Brain microvascular endothelial cell (primary cell): ENCODE data around the gene SNX10.

ENCODE experiments used
- DNase-seq: peaks from one replicate; pipeline ENCODE4 v3.0.0-alpha.2; 2020
- H3K27ac ChIP-seq: fragments of 250-450 bp; sonication (Bioruptor Pico); 2 replicates; pipeline ENCODE4 v1.5.1; 2020; ENCODE audit warnings: mild to moderate bottlenecking, moderate library complexity
- H3K27me3 ChIP-seq: fragments of 250-450 bp; sonication (Bioruptor Pico); replicated peaks from 2 replicates; pipeline ENCODE4 v1.5.1; 2020; ENCODE audit warnings: mild to moderate bottlenecking
- H3K36me3 ChIP-seq: fragments of 250-450 bp; sonication (Bioruptor Pico); replicated peaks from 2 replicates; pipeline ENCODE4 v1.5.1; 2020; ENCODE audit warnings: mild to moderate bottlenecking
- H3K4me3 ChIP-seq: 2 replicates; pipeline ENCODE4 v1.5.1; 2011; ENCODE audit warnings: low read depth, mild to moderate bottlenecking, control low read depth, low read length, moderate library complexity
- CTCF ChIP-seq: IDR thresholded peaks from 2 replicates; pipeline ENCODE4 v1.5.1; 2011; ENCODE audit warnings: low read depth, mild to moderate bottlenecking, moderate library complexity, low read length, control low read depth, inconsistent platforms; ENCODE audit errors: missing control alignments
- in situ Hi-C: cut with HindIII; loops from 2 replicates; pipeline ENCODE4 v1.10.0; 2017; ENCODE audit warnings: low sequenced_read_pairs, low pct_ligation_motif_present

SNX10 gene

DNA sequence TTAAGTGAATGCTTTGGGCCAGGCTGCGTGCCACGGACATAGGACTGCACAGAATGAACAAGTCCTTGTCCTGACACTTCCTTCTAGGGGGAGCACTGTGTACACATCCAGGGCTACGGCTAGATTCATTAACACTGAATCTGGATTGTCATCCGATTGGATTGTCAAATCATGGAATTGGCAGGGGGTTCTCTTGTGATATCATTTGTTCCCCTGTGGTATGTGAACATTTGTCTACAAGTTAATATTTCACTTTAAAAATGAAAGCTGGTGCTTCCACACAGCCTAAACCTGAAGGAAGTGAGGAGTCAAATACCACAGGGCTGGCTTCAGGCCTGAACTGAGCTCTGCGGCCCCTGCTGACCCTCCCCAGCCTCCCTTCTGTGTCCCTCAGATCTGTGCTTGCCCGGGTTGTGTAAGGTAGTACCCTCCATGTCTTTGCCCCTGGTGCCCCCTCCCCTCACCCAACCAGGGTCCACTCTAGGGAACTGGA lies 75.6 kb downstream of the SNX10 start:
- Histone ChIP-seq H3K27ac (no peak overlapping the region), H3K27me3 (peaks cover 8% of the 10 kb centered on the region), H3K36me3 (no peaks in the 10 kb centered on the region), H3K4me3 (no peak overlapping the region)
- no peak for DNase-seq
- TF ChIP-seq CTCF = no peak
- in situ Hi-C loops = no loop called here

GRCh38 chr7:26368542-26368941 lies 76.9 kb downstream of the SNX10 start:
- peaks cover 14% of the 10 kb centered on the region for H3K27me3 ChIP-seq
- no peak overlapping the region for H3K4me3 ChIP-seq
- TF ChIP-seq CTCF = no peak
- no peak overlapping the region for H3K27ac ChIP-seq
- in situ Hi-C loops = no loop called here
- no peaks in the 10 kb centered on the region for H3K36me3 ChIP-seq
- no peak for DNase-seq

- DNase-seq = peak; percentile 41
- Histone ChIP-seq H3K27me3 (peaks cover 23% of the 10 kb centered on the region), H3K27ac (no peak overlapping the region), H3K4me3 (no peak overlapping the region), H3K36me3 (no peaks in the 10 kb centered on the region)
- in situ Hi-C loops = no loop called here
- peak; percentile 80 for TF ChIP-seq CTCF
These were observed 77.9 kb downstream of the SNX10 start for GRCh38 chr7:26369593-26369992.

DNA sequence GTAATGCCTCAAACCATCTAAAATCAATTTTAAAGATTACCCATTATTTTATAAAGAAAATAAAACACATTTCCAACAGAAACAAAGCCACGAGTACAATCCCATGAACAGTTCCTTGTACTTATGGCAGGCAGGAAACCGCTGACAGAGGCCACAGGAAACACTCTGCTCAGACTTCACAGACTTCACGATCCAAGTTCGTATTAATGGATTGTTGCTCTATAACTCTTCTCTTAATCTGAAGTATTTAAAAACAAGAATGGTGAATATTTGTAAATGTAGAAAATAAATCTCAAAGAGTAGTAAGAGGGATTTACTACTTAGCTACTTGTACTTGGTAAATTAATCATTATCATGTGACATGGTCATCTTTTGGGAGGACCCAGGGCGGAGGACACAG lies 78.3 kb downstream of the SNX10 start:
- Histone ChIP-seq H3K4me3 (no peak overlapping the region), H3K27ac (no peak overlapping the region)
- no peak for TF ChIP-seq CTCF

DNA sequence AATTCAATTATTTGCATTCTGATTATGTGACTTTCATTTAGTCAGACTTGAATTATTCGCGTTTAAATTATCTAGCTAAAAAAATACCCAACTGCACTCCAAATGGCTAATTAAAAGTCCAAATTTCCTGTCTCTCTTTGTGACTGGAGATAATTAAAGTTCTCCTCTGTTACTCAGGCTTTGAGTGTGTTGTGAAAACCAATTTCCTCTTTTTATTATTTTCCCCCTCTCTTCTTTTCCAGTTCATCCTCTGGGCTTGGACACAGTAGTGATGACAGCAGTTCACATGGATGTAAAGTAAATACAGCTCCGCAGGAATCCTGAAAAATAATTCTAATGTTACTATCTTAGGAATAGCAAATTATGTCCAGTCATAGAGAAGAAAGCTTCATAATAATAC lies 80.6 kb downstream of the SNX10 start:
- no peak for DNase-seq
- no peak overlapping the region for H3K27ac ChIP-seq
- TF ChIP-seq CTCF = no peak
- H3K4me3 ChIP-seq = no peak overlapping the region
- in situ Hi-C loops = loop anchor here (10.0 kb wide), 1 partner anchor 793 kb away; the partner anchor contains the start of gene HOXA9
- no peaks in the 10 kb centered on the region for H3K36me3 ChIP-seq
- peaks cover 46% of the 10 kb centered on the region for H3K27me3 ChIP-seq

More for the DNA sequence above, 78.3 kb downstream of the SNX10 start:
- peaks cover 25% of the 10 kb centered on the region for H3K27me3 ChIP-seq
- H3K36me3 ChIP-seq = no peaks in the 10 kb centered on the region
- DNase-seq = no peak
- in situ Hi-C loops = loop anchor here (10.0 kb wide), 1 partner anchor 795 kb away; the partner anchor contains the start of gene HOXA9

GRCh38 chr7:26372704-26373103 lies 81.0 kb downstream of the SNX10 start:
- Histone ChIP-seq H3K36me3 (no peaks in the 10 kb centered on the region), H3K27ac (no peak overlapping the region), H3K4me3 (no peak overlapping the region), H3K27me3 (peaks cover 49% of the 10 kb centered on the region)
- DNase-seq = no peak
- in situ Hi-C loops = loop anchor here (10.0 kb wide), 1 partner anchor 792 kb away; the partner anchor contains the start of gene HOXA9
- no peak for TF ChIP-seq CTCF
